Adrenal gland (tissue), 12 donors: ENCODE measurements around the gene NYNRIN. TPM values are rescaled to one million over a fixed set of nuclear protein-coding genes. Genes with fewer than 3 reads are reported as not detected.

Experiments used
- DNase-seq, 7 donors: peaks; one replicate each; pipeline ENCODE4 v3.0.0-alpha.2; 2019 to 2020
- H3K27ac ChIP-seq, 5 donors: fragments of 200-600 bp; sonication (generic) in 4 of 5; 1 replicate in 3 of 5; 2 replicates in 2 of 5; pipeline versions ENCODE4 v1.5.1 to v1.8.0; 2016 to 2020; ENCODE audit warnings: mild to moderate bottlenecking in 1 of 5
- H3K27me3 ChIP-seq: fragments of 200-600 bp; 2 replicates; pipeline ENCODE4 v1.8.0; 2021
- H3K36me3 ChIP-seq, 2 donors: fragments of 200-600 bp; replicated peaks in 1 of 2; 1 replicate in 1 of 2; 2 replicates in 1 of 2; pipeline versions ENCODE4 v1.5.1 to v1.8.0; 2018 to 2022
- H3K4me1 ChIP-seq, 2 donors: fragments of 200-600 bp; replicated peaks in 1 of 2; 1 replicate in 1 of 2; 2 replicates in 1 of 2; pipeline versions ENCODE4 v1.5.1 to v1.8.0; 2018 to 2021
- H3K4me3 ChIP-seq, 4 donors: fragments of 200-600 bp; sonication (generic) in 3 of 4; one replicate each; pipeline ENCODE4 v1.5.1; 2016 to 2018
- H3K9me3 ChIP-seq, 3 donors: fragments of 200-600 bp; sonication (generic) in 1 of 3; replicated peaks in 1 of 3; 1 replicate in 2 of 3; 2 replicates in 1 of 3; pipeline versions ENCODE4 v1.5.1 to v1.8.0; 2016 to 2021
- POLR2A ChIP-seq, 2 donors: fragments of 450-650 bp; IDR thresholded peaks; one replicate each; pipeline ENCODE4 v1.6.1; 2017; ENCODE audit warnings: antibody characterized with exemption in 2 of 2, mild to moderate bottlenecking in 2 of 2, moderate library complexity in 1 of 2
- WGBS, 4 donors: extraction: QIAGEN DNeasy Blood & Tissue Kit in 2 of 4; methylation state at CpG; one replicate each; pipeline versions ENCODE4 v1.1.5 to v1.1.7; 2013 to 2017; 5-methylcytosine and 5-hydroxymethylcytosine counted together
- intact Hi-C, 2 donors: fragments of 100-400 bp; cut with DNase I; formaldehyde crosslinking; loops; one replicate each; pipeline versions ENCODE4 v1.14.1 to v1.15.0; 2022 to 2023
- polyA plus RNA-seq, 3 donors: library from polyadenylated mRNA; stranded (reverse); fragments of 200-250 nt in 2 of 3; fragments of 350-450 nt in 1 of 3; fragmentation: Illumina TruSeq in 1 of 3; extraction: RNeasy Lipid Tissue Mini Kit (QIAGEN cat#74804) in 1 of 3; gene quantifications; one replicate each; pipeline ENCODE4 v1.2.3, GENCODE V29; 2013 to 2014
- total RNA-seq, 9 donors: library from RNA; depleted of rRNA in 4 of 9; stranded (reverse); fragments of >200 nt in 4 of 9; fragments of 120-200 nt in 1 of 9; fragmentation: NEBNext Ultra II Directional in 1 of 9; extraction: Animal tissue kit (Norgen Biotek cat#: 25700) in 1 of 9; gene quantifications; one replicate each; pipeline versions ENCODE4 v1.1.0 to v1.2.4, GENCODE V29; 2013 to 2023
- TF ChIP-seq, protein P1 (sequence below), 6 experiments: fragments of 450-650 bp in 4 of 6; fragments of 200-600 bp in 2 of 6; sonication (generic) in 1 of 6; IDR thresholded peaks; 1 replicate in 5 of 6; 2 replicates in 1 of 6; pipeline versions ENCODE4 v1.5.1 to v1.8.0; 2016 to 2021; ENCODE audit warnings: antibody characterized with exemption in 6 of 6, mild to moderate bottlenecking in 2 of 6, moderate library complexity in 1 of 6
- donor health status: healthy with polysubstance abuse.
- donor health status: Bipolar disorder and iron deficiency.
- donor health status: DM: yes; HTN: yes; CAD: no.
- donor health status: DM: no; HTN: no; CAD: no.
- donor health status: DM: no; HTN: no; CAD: no.
- donor health status: DM: yes; HTN: yes; CAD: no.

Gene NYNRIN
- total and polyA plus RNA-seq, 12 donors, result 2.2 to 11.0 (median 6.7) TPM

DNA sequence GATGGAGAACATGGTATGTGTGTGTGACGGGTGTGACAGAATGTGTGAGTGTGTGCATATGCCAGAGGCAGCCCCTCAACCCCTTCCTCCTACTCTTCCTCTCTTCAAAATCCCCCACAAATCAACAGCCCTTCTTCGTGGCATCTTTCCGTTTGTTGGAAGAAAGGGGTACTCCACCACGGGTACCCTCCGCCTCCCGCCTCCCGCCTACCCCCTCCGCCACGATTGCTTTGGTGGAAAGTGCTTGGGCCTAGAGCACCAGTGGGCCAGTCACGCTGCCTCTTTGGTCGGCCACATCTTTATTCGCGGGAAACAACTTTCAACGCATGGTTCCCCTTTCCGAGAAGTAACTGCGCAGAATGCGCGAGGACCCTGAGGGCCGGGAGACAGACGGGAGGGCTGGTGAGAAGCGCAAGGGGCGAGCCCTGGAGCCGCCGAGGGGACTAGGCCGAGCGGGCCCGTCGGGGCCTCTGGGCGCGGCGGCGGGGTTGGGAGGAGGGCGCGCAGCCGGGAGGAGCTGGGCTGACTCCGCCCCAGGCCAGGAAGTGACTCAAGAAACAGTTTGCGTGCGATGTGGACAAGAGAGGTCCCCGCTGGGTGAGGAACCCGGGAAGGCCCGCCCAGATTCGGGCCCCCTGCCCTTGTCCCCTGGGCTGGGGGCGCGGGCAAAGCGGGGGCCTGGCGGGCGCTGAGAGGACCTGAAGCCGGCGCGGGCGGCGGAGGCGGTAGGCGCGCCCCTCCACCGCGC lies 30.8 kb downstream of the NYNRIN start, which contains the start of the genes CBLN3 and KHNYN:
Gene CBLN3 (minus strand): TSS at position 274 of the 748 bp plus-strand sequence. CDS start 614 bp downstream, outside the sequence.
Gene KHNYN (plus strand): TSS at position 560 of the 748 bp plus-strand sequence. CDS start 777 bp downstream, outside the sequence.
- intact Hi-C loops, result loop anchor here (5.0 kb wide), 2 partner anchors 62 to 97 kb away; partner anchors contain the start of gene NFATC4 (in 2 of the 2)
- TF ChIP-seq, protein P1, sequence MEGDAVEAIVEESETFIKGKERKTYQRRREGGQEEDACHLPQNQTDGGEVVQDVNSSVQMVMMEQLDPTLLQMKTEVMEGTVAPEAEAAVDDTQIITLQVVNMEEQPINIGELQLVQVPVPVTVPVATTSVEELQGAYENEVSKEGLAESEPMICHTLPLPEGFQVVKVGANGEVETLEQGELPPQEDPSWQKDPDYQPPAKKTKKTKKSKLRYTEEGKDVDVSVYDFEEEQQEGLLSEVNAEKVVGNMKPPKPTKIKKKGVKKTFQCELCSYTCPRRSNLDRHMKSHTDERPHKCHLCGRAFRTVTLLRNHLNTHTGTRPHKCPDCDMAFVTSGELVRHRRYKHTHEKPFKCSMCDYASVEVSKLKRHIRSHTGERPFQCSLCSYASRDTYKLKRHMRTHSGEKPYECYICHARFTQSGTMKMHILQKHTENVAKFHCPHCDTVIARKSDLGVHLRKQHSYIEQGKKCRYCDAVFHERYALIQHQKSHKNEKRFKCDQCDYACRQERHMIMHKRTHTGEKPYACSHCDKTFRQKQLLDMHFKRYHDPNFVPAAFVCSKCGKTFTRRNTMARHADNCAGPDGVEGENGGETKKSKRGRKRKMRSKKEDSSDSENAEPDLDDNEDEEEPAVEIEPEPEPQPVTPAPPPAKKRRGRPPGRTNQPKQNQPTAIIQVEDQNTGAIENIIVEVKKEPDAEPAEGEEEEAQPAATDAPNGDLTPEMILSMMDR (IDR thresholded peaks at IDR 0.05), result no peak
- peak; percentile 96 for TF ChIP-seq POLR2A (IDR thresholded peaks at IDR 0.05)

DNA sequence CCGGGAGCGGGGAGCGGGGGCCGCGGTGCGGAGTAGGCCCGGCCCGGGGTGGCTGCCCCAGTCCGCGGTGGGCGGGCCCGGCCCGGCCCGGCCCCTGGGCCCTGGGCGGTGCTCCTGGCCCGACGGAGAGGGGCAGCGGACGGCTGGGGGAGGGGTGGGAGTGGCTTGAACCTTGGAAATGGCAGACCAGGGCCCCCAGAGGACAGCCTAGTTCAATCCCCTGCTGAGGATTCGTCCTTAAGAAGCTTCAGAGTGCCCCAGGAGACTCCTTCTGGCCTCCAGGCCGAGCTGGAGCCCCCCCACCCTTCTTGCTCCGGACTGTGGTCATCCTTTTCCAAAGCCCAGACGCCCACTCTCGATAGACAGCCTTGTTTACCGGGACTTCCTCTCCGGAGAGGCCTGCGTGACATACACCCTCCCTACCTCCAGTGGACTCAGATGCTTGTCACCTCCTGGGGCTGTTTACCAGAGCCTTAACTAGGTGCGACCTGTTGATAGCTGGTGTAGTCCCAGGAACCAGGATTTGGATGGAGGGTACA lies 31.4 kb downstream of the NYNRIN start:
- Histone ChIP-seq H3K27ac (peak overlapping the region; percentile 88 to 100 (median 95)), H3K9me3 (no peaks in the 10 kb centered on the region), H3K4me1 (peaks cover 32 to 38% of the 10 kb centered on the region in 2 donors), H3K27me3 (no peaks in the 10 kb centered on the region), H3K36me3 (peaks cover 0 to 24% of the 10 kb centered on the region in 2 donors), H3K4me3 (peak overlapping the region; percentile 13 to 88 (median 80))
- peak in 1 of 2 donors; percentile 20 for TF ChIP-seq POLR2A (IDR thresholded peaks at IDR 0.05)
- TF ChIP-seq, protein P1 (IDR thresholded peaks at IDR 0.05), result no peak
- 0% methylated on average over 3 to 28 of the region's 28 CpGs for WGBS, 4 donors
- intact Hi-C loops, result loop anchor here (5.0 kb wide), 2 partner anchors 63 to 98 kb away; partner anchors contain the start of gene NFATC4 (in 2 of the 2)
- DNase-seq, result peak; percentile 78 to 89 (median 84)

More for the DNA sequence above, 30.8 kb downstream of the NYNRIN start, which contains the start of the genes CBLN3 and KHNYN:
- H3K9me3 ChIP-seq, result no peaks in the 10 kb centered on the region
- no peaks in the 10 kb centered on the region for H3K27me3 ChIP-seq
- H3K27ac ChIP-seq, result peak within 1 kb of the TSS; percentile 88 to 100 (median 95)
- WGBS, 4 donors, result 3 to 30% (median 7%) methylated on average over 13 to 57 of the region's 57 CpGs
- peaks cover 34 to 43% of the 10 kb centered on the region in 2 donors for H3K4me1 ChIP-seq
- DNase-seq, result peak; percentile 90 to 96 (median 94)
- peak within 1 kb of the TSS; percentile 13 to 88 (median 80) for H3K4me3 ChIP-seq
- H3K36me3 ChIP-seq, result peaks cover 0 to 24% of the 10 kb centered on the region in 2 donors

DNA sequence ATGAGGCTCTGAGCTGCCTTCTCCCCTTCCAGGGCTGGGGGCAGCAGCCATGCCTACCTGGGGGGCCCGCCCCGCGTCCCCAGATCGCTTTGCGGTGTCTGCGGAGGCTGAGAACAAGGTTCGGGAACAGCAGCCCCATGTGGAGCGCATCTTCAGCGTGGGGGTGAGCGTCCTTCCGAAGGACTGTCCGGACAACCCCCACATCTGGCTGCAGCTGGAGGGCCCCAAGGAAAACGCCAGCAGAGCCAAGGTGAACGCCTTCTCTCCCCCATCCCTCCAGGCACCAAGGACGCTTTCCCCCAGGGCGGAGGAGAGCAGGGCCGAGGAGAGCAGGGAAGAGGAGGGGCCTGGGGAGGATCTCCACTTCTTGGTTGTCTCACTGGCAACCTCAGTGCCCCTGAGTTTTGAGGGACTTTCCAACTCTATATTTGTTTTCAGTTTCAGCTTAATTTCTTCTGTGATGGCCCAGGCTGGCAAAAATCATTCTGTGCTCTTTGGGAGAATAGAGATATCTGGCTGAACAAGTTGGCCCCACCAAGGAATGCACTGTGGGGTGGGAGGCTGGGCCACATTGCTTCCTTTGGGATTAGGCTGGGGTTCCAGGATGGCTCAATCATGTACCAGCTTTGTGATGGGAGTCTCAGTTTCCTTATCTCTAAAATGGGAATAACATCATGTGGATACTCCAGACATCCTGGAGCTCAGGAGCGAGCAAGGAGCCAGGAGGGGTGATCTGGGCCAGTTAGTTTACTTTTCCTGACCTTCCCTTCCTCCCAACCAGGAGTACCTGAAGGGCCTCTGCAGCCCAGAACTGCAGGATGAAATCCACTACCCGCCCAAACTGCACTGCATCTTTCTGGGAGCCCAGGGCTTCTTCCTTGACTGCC lies 32.1 kb downstream of the NYNRIN start:
- TF ChIP-seq, protein P1 (IDR thresholded peaks at IDR 0.05), result no peak
- TF ChIP-seq POLR2A (IDR thresholded peaks at IDR 0.05), result peak in 1 of 2 donors; percentile 19
- Histone ChIP-seq H3K36me3 (peaks cover 0 to 27% of the 10 kb centered on the region in 2 donors), H3K27ac (peak overlapping the region; percentile 88 to 100 (median 95)), H3K27me3 (no peaks in the 10 kb centered on the region), H3K4me3 (peak overlapping the region; percentile 13 to 88 (median 80)), H3K9me3 (no peaks in the 10 kb centered on the region), H3K4me1 (peaks cover 25 to 33% of the 10 kb centered on the region in 2 donors)
- WGBS, 4 donors, result 7 to 41% (median 17%) methylated on average over 4 to 19 of the region's 19 CpGs
- intact Hi-C loops, result loop anchor here (5.0 kb wide), 2 partner anchors 64 to 99 kb away; partner anchors contain the start of gene NFATC4 (in 2 of the 2)
- peak; percentile 51 to 74 (median 65) for DNase-seq
